HCT116 (cell line): ENCODE data around the gene SLC66A2. TPM values are rescaled to one million over a fixed set of nuclear protein-coding genes. Genes with fewer than 3 reads are reported as not detected.

Source experiments
- ATAC-seq: fragments of 200-7000 bp; cut with Tn5 transposase; 2 replicates; pipeline ENCODE4 v1.9.1; 2020; ENCODE audit warnings: mild to moderate bottlenecking, moderate library complexity
- BruUV-seq: library from RNA; stranded (reverse); fragments of 400-500 nt; replicated peaks from 2 replicates; lab custom pipeline; 2021; lab: Mats Ljungman, UMichigan
- CTCF ChIA-PET: fragments of 300-600 bp; sonication (Branson Sonifier 250); formaldehyde crosslinking; loops from one replicate; lab custom pipeline; 2021; ENCODE audit warnings: antibody characterized with exemption; lab: Charles Lee
- POLR2A ChIA-PET: fragments of 300-600, 350-600 bp; sonication (Branson Sonifier 250); formaldehyde crosslinking; loops from one replicate; lab custom pipeline; 2021; ENCODE audit warnings: antibody characterized with exemption; lab: Charles Lee
- RAD21 ChIA-PET, 2 experiments: fragments of 300-600 bp; sonication (Branson Sonifier 250); formaldehyde crosslinking; loops; one replicate each; lab custom pipeline; 2023; ENCODE audit warnings: low total read pairs in 2 of 2; ENCODE audit not compliant: uncharacterized antibody in 2 of 2, unreplicated experiment in 2 of 2, low non-redundant PET in 1 of 2; lab: Charles Lee
- DNase-seq: peaks from one replicate; pipeline ENCODE4 v3.0.0-alpha.2; 2010; ENCODE audit warnings: low read depth, low spot score
- H2AFZ ChIP-seq: fragments of 200-600 bp; shearing (Covaris generic), sonication (generic); 2 replicates; pipeline ENCODE4 v1.6.1; 2017; ENCODE audit warnings: low read depth, mixed run types, mixed read lengths, antibody characterized with exemption, low read length; ENCODE audit not compliant: poor library complexity, severe bottlenecking
- H3K27ac ChIP-seq: 2 replicates; pipeline ENCODE4 v1.5.1; 2012; ENCODE audit warnings: low read depth, low read length
- H3K27me3 ChIP-seq: fragments of 200-600 bp; sonication (generic); 2 replicates; pipeline ENCODE4 v1.6.1; 2016; ENCODE audit warnings: mixed run types, low read length, mixed read lengths; ENCODE audit not compliant: insufficient read depth
- H3K36me3 ChIP-seq, 2 experiments: fragments of 200-500 bp in 1 of 2; fragments of 200-600 bp in 1 of 2; sonication (Bioruptor generic) in 1 of 2; sonication (generic) in 1 of 2; 2 replicates each; pipeline versions ENCODE4 v1.5.1 to v1.6.1; 2014 to 2016; ENCODE audit warnings: low read length in 2 of 2, inconsistent platforms in 1 of 2, mixed read lengths in 1 of 2, mixed run types in 1 of 2; ENCODE audit not compliant: insufficient read depth in 2 of 2, control insufficient read depth in 1 of 2
- H3K4me1 ChIP-seq, 2 experiments: fragments of 200-600 bp in 1 of 2; sonication (generic) in 1 of 2; 2 replicates each; pipeline versions ENCODE4 v1.5.1 to v1.6.1; 2012 to 2017; ENCODE audit warnings: low read length in 2 of 2, inconsistent platforms in 1 of 2, mild to moderate bottlenecking in 1 of 2, mixed read lengths in 1 of 2, mixed run types in 1 of 2, moderate library complexity in 1 of 2; ENCODE audit not compliant: insufficient read depth in 2 of 2, control insufficient read depth in 1 of 2
- H3K4me2 ChIP-seq: fragments of 200-600 bp; sonication (generic); 2 replicates; pipeline ENCODE4 v1.6.1; 2017; ENCODE audit warnings: mixed run types, low read length, mixed read lengths
- H3K4me3 ChIP-seq, 2 experiments: fragments of 200-600 bp in 1 of 2; sonication (generic) in 1 of 2; replicated peaks in 1 of 2; 2 replicates each; pipeline ENCODE4 v1.5.1; 2011 to 2016; ENCODE audit warnings: low read length in 2 of 2, control low read depth in 1 of 2, low read depth in 1 of 2, mild to moderate bottlenecking in 1 of 2, mixed read lengths in 1 of 2, mixed run types in 1 of 2
- H3K79me2 ChIP-seq: fragments of 200-600 bp; sonication (generic); 2 replicates; pipeline ENCODE4 v1.6.1; 2017; ENCODE audit warnings: mild to moderate bottlenecking, mixed run types, low read length, moderate library complexity, mixed read lengths; ENCODE audit not compliant: insufficient read depth
- H3K9ac ChIP-seq: fragments of 200-600 bp; sonication (generic); 2 replicates; pipeline ENCODE4 v1.6.1; 2016; ENCODE audit warnings: low read length, mixed read lengths
- H3K9me2 ChIP-seq: fragments of 200-600 bp; sonication (generic), shearing (Covaris generic); 2 replicates; pipeline ENCODE4 v1.6.1; 2017; ENCODE audit warnings: mixed run types, mild to moderate bottlenecking, moderate library complexity; ENCODE audit not compliant: insufficient read depth
- H3K9me3 ChIP-seq, 2 experiments: fragments of 200-500 bp in 1 of 2; fragments of 200-600 bp in 1 of 2; sonication (Bioruptor generic) in 1 of 2; sonication (generic) in 1 of 2; 2 replicates each; pipeline ENCODE4 v1.6.1; 2014 to 2017; ENCODE audit warnings: low read length in 2 of 2, mixed read lengths in 2 of 2, inconsistent platforms in 1 of 2, low read depth in 1 of 2, mild to moderate bottlenecking in 1 of 2, mixed run types in 1 of 2, moderate library complexity in 1 of 2; ENCODE audit not compliant: control insufficient read depth in 1 of 2, insufficient read depth in 1 of 2
- H4K20me1 ChIP-seq: fragments of 200-600 bp; sonication (generic), shearing (Covaris generic); 2 replicates; pipeline ENCODE4 v1.6.1; 2017; ENCODE audit warnings: mixed run types, mild to moderate bottlenecking, moderate library complexity; ENCODE audit not compliant: insufficient read depth
- CEBPB ChIP-seq: IDR thresholded peaks from 2 replicates; pipeline ENCODE4 v1.6.1; 2012; ENCODE audit warnings: low read depth
- EGR1 ChIP-seq: IDR thresholded peaks from 2 replicates; pipeline ENCODE4 v1.6.1; 2012; ENCODE audit warnings: low read depth
- EZH2 ChIP-seq: fragments of 200-600 bp; sonication (generic); IDR thresholded peaks from 2 replicates; pipeline ENCODE4 v1.6.1; 2017; ENCODE audit warnings: antibody characterized with exemption, mixed run types
- POLR2AphosphoS5 ChIP-seq: IDR thresholded peaks from 2 replicates; pipeline ENCODE4 v1.6.1; 2011; ENCODE audit warnings: mild to moderate bottlenecking, low read depth, low read length, moderate library complexity
- RAD21 ChIP-seq: IDR thresholded peaks from 2 replicates; pipeline ENCODE4 v1.6.1; 2012; ENCODE audit warnings: low read depth, mild to moderate bottlenecking
- SIN3A ChIP-seq: IDR thresholded peaks from 2 replicates; pipeline ENCODE4 v1.6.1; 2012; ENCODE audit warnings: low read depth
- SP1 ChIP-seq: IDR thresholded peaks from 2 replicates; pipeline ENCODE4 v1.6.1; 2012; ENCODE audit warnings: low read depth
- SRF ChIP-seq: IDR thresholded peaks from 2 replicates; pipeline ENCODE4 v1.6.1; 2012; ENCODE audit warnings: low read depth
- YY1 ChIP-seq: IDR thresholded peaks from 2 replicates; pipeline ENCODE4 v1.6.1; 2011; ENCODE audit warnings: low read length, low read depth, moderate library complexity, mild to moderate bottlenecking; ENCODE audit not compliant: insufficient replicate concordance; ENCODE audit errors: extremely low read depth
- intact Hi-C: fragments of 100-400 bp; cut with micrococcal nuclease; formaldehyde crosslinking; loops from 2 replicates; pipeline ENCODE4 v1.10.0; 2022
- total RNA-seq: library from RNA; stranded (reverse); gene quantifications from one replicate; pipeline ENCODE4 v1.2.1, GENCODE V29; 2021; ENCODE audit not compliant: unreplicated experiment
- TF ChIP-seq, protein P1 (sequence below), 3 experiments: fragments of 200-600 bp in 1 of 3; sonication (generic) in 1 of 3; IDR thresholded peaks in 2 of 3; conservative IDR thresholded peaks in 1 of 3; 2 replicates each; pipeline ENCODE4 v1.5.1; 2012 to 2017; ENCODE audit warnings: low read depth in 2 of 3, low read length in 2 of 3, antibody characterized with exemption in 1 of 3, borderline replicate concordance in 1 of 3, control low read depth in 1 of 3, mild to moderate bottlenecking in 1 of 3, mixed read lengths in 1 of 3, mixed run types in 1 of 3, moderate library complexity in 1 of 3; ENCODE audit not compliant: insufficient read depth in 1 of 3

SLC66A2 gene
- total RNA-seq, 1 experiment from 2014 or later: 44.9 TPM

DNA sequence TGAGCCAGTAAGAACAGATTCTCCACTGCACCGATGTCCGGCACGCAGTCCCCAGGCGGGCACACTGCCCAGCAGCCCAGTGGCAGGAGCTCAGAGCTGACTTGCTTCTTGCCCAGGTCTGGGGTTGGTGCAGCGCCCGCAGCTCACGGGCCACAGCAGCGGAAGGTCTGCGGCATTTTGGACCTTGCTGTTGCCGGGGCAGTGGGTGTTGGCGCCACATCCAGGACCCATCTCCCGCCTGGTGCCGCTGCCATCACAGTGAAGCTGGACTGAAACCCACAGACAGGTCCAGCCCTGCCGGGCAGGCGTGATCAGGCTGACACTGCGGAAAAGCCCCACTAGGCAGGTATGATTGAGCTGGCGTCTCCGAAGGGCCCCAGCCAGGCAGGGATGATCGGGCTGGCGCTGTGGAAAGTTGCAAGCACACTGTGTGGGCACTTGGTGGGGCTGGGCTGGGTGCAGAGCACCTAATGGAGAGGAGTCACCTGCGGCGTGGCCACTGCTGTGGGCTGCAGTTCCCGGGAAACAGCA, 75.5 kb downstream of the SLC66A2 start (continued):
- TF ChIP-seq SIN3A (no peak), RAD21 (no peak), SP1 (no peak), SRF (no peak), EGR1 (no peak)

DNA sequence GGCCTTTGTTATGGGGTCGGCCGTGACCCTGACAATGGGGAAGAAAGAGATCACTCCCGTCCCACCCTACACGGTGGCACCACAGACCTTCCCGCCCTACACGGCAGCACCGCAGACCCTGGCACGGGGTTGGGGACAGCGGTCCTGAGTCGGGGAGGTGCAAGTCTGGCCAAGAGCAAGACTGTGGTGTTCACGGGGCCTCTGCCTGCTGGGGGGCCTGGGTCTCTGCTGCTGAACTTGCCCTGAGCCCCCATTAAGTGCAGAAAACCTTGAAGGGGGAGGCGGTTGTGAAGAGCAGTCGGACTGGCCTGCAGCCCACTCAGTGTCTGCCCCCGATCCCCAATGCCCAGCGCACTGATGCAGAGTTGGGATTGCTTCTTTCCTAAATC, 75.9 kb downstream of the SLC66A2 start:
- no peaks in the 10 kb centered on the region for H3K4me1 ChIP-seq
- no peak overlapping the region for H3K27ac ChIP-seq
- H3K4me2 ChIP-seq: no peak overlapping the region
- ChIA-PET POLR2A (no interaction called here), RAD21 (no interaction called here), CTCF (no interaction called here)
- no peaks in the 10 kb centered on the region for H4K20me1 ChIP-seq
- DNase-seq: no peak
- no peaks in the 10 kb centered on the region for H3K9me3 ChIP-seq
- H2AFZ ChIP-seq: no peak overlapping the region
- no peaks in the 10 kb centered on the region for H3K9me2 ChIP-seq
- H3K36me3 ChIP-seq: no peaks in the 10 kb centered on the region
- BruUV-seq: no TSS peak
- intact Hi-C loops: no loop called here
- H3K4me3 ChIP-seq: no peak overlapping the region
- H3K9ac ChIP-seq: no peak overlapping the region
- H3K79me2 ChIP-seq: no peaks in the 10 kb centered on the region
- H3K27me3 ChIP-seq: no peaks in the 10 kb centered on the region
- no peak for ATAC-seq
- TF ChIP-seq EGR1: no peak
- TF ChIP-seq EZH2: no peak
- TF ChIP-seq SP1: no peak
- no peak for TF ChIP-seq SRF
- TF ChIP-seq POLR2AphosphoS5: no peak
- TF ChIP-seq CEBPB: no peak

- ATAC-seq (no peak), DNase-seq (no peak)
- H4K20me1 ChIP-seq: no peaks in the 10 kb centered on the region
- CTCF ChIA-PET: no interaction called here
- H3K4me3 ChIP-seq: no peak overlapping the region
- H3K79me2 ChIP-seq: no peaks in the 10 kb centered on the region
- H3K9me2 ChIP-seq: no peaks in the 10 kb centered on the region
- H3K27ac ChIP-seq: no peak overlapping the region
- no peak overlapping the region for H2AFZ ChIP-seq
- H3K4me2 ChIP-seq: no peak overlapping the region
- RAD21 ChIA-PET: no interaction called here
- no peaks in the 10 kb centered on the region for H3K36me3 ChIP-seq
- TF ChIP-seq, protein P1, sequence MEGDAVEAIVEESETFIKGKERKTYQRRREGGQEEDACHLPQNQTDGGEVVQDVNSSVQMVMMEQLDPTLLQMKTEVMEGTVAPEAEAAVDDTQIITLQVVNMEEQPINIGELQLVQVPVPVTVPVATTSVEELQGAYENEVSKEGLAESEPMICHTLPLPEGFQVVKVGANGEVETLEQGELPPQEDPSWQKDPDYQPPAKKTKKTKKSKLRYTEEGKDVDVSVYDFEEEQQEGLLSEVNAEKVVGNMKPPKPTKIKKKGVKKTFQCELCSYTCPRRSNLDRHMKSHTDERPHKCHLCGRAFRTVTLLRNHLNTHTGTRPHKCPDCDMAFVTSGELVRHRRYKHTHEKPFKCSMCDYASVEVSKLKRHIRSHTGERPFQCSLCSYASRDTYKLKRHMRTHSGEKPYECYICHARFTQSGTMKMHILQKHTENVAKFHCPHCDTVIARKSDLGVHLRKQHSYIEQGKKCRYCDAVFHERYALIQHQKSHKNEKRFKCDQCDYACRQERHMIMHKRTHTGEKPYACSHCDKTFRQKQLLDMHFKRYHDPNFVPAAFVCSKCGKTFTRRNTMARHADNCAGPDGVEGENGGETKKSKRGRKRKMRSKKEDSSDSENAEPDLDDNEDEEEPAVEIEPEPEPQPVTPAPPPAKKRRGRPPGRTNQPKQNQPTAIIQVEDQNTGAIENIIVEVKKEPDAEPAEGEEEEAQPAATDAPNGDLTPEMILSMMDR (IDR thresholded peaks at IDR 0.05 in 2 of 3, conservative IDR thresholded peaks at IDR 0.05 in 1 of 3; ENCODE audit: borderline replicate concordance in 1 of 3, insufficient read depth in 1 of 3, low read depth in 2 of 3, low read length in 2 of 3): no peak
- TF ChIP-seq RAD21: no peak
- TF ChIP-seq YY1: no peak
- intact Hi-C loops: no loop called here
- no peak overlapping the region for H3K9ac ChIP-seq
- POLR2A ChIA-PET: no interaction called here
- no peaks in the 10 kb centered on the region for H3K27me3 ChIP-seq
- no TSS peak for BruUV-seq
- H3K4me1 ChIP-seq: no peaks in the 10 kb centered on the region
- H3K9me3 ChIP-seq: no peaks in the 10 kb centered on the region
Measured at GRCh38 chr18:79874553-79875530, 76.6 kb downstream of the SLC66A2 start.
